H1 (cell line): ENCODE data around the gene AGR3. TPM values are rescaled to one million over a fixed set of nuclear protein-coding genes. Genes with fewer than 3 reads are reported as not detected.

Experiments
- CTCF ChIA-PET: fragments of 300-600 bp; sonication (Branson Sonifier 250); formaldehyde crosslinking; loops from one replicate; lab custom pipeline; 2021; ENCODE audit not compliant: partially characterized antibody; lab: Charles Lee
- POLR2A ChIA-PET: fragments of 300-600 bp; sonication (Branson Sonifier 250); formaldehyde crosslinking; loops from one replicate; lab custom pipeline; 2021; ENCODE audit warnings: inconsistent platforms; ENCODE audit not compliant: partially characterized antibody; lab: Charles Lee
- DNase-seq, 2 experiments: peaks; one replicate each; pipeline versions ENCODE4 v3.0.0 to v3.0.0-alpha.2; 2010 to 2022; ENCODE audit warnings: low spot score in 2 of 2, low read depth in 1 of 2, mixed read lengths in 1 of 2
- FAIRE-seq: peaks from 2 replicates; lab custom pipeline; 2011; peaks lifted over from hg19 to GRCh38; lab: Jason Lieb, UNC
- H2AFZ ChIP-seq: 2 replicates; pipeline ENCODE4 v1.8.1; 2012; ENCODE audit warnings: low read length, inconsistent platforms
- H2AK5ac ChIP-seq: 2 replicates; pipeline ENCODE4 v1.6.1; 2013; ENCODE audit warnings: low read depth, low read length
- H2BK120ac ChIP-seq: replicated peaks from 2 replicates; pipeline ENCODE3; 2013; ENCODE audit warnings: low read depth, low read length, inconsistent platforms
- H2BK12ac ChIP-seq: 2 replicates; pipeline ENCODE4 v1.6.1; 2013; ENCODE audit warnings: low read depth, low read length
- H2BK15ac ChIP-seq: 2 replicates; pipeline ENCODE4 v1.6.1; 2013; ENCODE audit warnings: low read length
- H2BK20ac ChIP-seq: 2 replicates; pipeline ENCODE4 v1.6.1; 2013; ENCODE audit warnings: low read length
- H2BK5ac ChIP-seq: 2 replicates; pipeline ENCODE4 v1.6.1; 2013; ENCODE audit warnings: low read depth, low read length
- H3K14ac ChIP-seq: 2 replicates; pipeline ENCODE4 v1.6.1; 2013; ENCODE audit warnings: inconsistent platforms; ENCODE audit not compliant: insufficient read length
- H3K18ac ChIP-seq: 2 replicates; pipeline ENCODE4 v1.6.1; 2013; ENCODE audit warnings: low read length; ENCODE audit errors: extremely low read depth
- H3K23ac ChIP-seq: 2 replicates; pipeline ENCODE4 v1.6.1; 2013; ENCODE audit warnings: inconsistent platforms; ENCODE audit not compliant: insufficient read length
- H3K23me2 ChIP-seq: 2 replicates; pipeline ENCODE4 v1.6.1; 2013; ENCODE audit warnings: low read depth, low read length
- H3K27ac ChIP-seq: 2 replicates; pipeline ENCODE4 v1.6.1; 2011; ENCODE audit warnings: low read depth, low read length, inconsistent platforms
- H3K27me3 ChIP-seq, 4 experiments: replicated peaks in 1 of 4; 1 replicate in 1 of 4; 2 replicates in 3 of 4; pipeline versions ENCODE4 v1.6.1 to v1.8.1; 2011 to 2013; ENCODE audit warnings: low read length in 3 of 4, mild to moderate bottlenecking in 3 of 4, inconsistent platforms in 2 of 4, mixed read lengths in 2 of 4, moderate library complexity in 1 of 4; ENCODE audit not compliant: control insufficient read depth in 3 of 4, insufficient read depth in 3 of 4; ENCODE audit errors: extremely low read depth in 1 of 4
- H3K36me3 ChIP-seq, 4 experiments: 2 replicates each; pipeline versions ENCODE4 v1.6.1 to v1.8.1; 2011 to 2013; ENCODE audit warnings: mild to moderate bottlenecking in 4 of 4, low read length in 3 of 4, moderate library complexity in 2 of 4, control low read depth in 1 of 4, inconsistent platforms in 1 of 4; ENCODE audit not compliant: insufficient read depth in 4 of 4, control insufficient read depth in 2 of 4
- H3K4ac ChIP-seq: replicated peaks from 2 replicates; pipeline ENCODE3; 2013; ENCODE audit warnings: low read length, low read depth, mixed read lengths, inconsistent platforms; ENCODE audit not compliant: insufficient read length
- H3K4me1 ChIP-seq, 4 experiments: replicated peaks in 1 of 4; 1 replicate in 1 of 4; 2 replicates in 3 of 4; pipeline versions ENCODE4 v1.6.1 to v1.8.1; 2011 to 2013; ENCODE audit warnings: low read length in 3 of 4, inconsistent platforms in 2 of 4, mixed read lengths in 1 of 4; ENCODE audit not compliant: insufficient read depth in 4 of 4, control insufficient read depth in 3 of 4
- H3K4me2 ChIP-seq, 2 experiments: 2 replicates each; pipeline versions ENCODE4 v1.6.1 to v1.8.1; 2011 to 2013; ENCODE audit warnings: low read depth in 2 of 2, low read length in 2 of 2, control low read depth in 1 of 2, inconsistent platforms in 1 of 2, mild to moderate bottlenecking in 1 of 2; ENCODE audit not compliant: insufficient read depth in 1 of 2
- H3K4me3 ChIP-seq, 4 experiments: fragments of 200-600, 300-600 bp in 1 of 4; sonication (generic), shearing (Covaris generic), sonication (Bioruptor Twin) in 1 of 4; 2 replicates each; pipeline versions ENCODE4 v1.5.1 to v1.8.1; 2011 to 2016; ENCODE audit warnings: low read length in 4 of 4, low read depth in 3 of 4, control low read depth in 2 of 4, inconsistent platforms in 2 of 4, mild to moderate bottlenecking in 2 of 4, mixed read lengths in 1 of 4, moderate library complexity in 1 of 4; ENCODE audit not compliant: insufficient read depth in 2 of 4; ENCODE audit errors: extremely low read depth in 1 of 4
- H3K56ac ChIP-seq: replicated peaks from 2 replicates; pipeline ENCODE3; 2013; ENCODE audit warnings: low read depth, mild to moderate bottlenecking, mixed read lengths, low read length, inconsistent platforms; ENCODE audit not compliant: insufficient read length
- H3K79me1 ChIP-seq: 2 replicates; pipeline ENCODE4 v1.6.1; 2013; ENCODE audit warnings: low read depth, low read length, control low read depth
- H3K79me2 ChIP-seq, 2 experiments: 2 replicates each; pipeline versions ENCODE4 v1.6.1 to v1.8.1; 2012 to 2013; ENCODE audit warnings: low read length in 2 of 2, mild to moderate bottlenecking in 2 of 2, inconsistent platforms in 1 of 2; ENCODE audit not compliant: insufficient read depth in 2 of 2, control insufficient read depth in 1 of 2
- H3K9ac ChIP-seq, 4 experiments: replicated peaks in 1 of 4; 1 replicate in 1 of 4; 2 replicates in 3 of 4; pipeline versions ENCODE4 v1.6.1 to v1.8.1; 2011 to 2013; ENCODE audit warnings: low read depth in 3 of 4, low read length in 3 of 4, control low read depth in 2 of 4, mild to moderate bottlenecking in 2 of 4, moderate library complexity in 2 of 4, inconsistent platforms in 1 of 4; ENCODE audit errors: extremely low read depth in 1 of 4
- H3K9me3 ChIP-seq, 2 experiments: 2 replicates each; pipeline versions ENCODE4 v1.6.1 to v1.8.1; 2012 to 2013; ENCODE audit warnings: mild to moderate bottlenecking in 2 of 2, moderate library complexity in 2 of 2, control low read depth in 1 of 2, inconsistent platforms in 1 of 2, low read depth in 1 of 2, low read length in 1 of 2, mixed read lengths in 1 of 2; ENCODE audit not compliant: insufficient read depth in 2 of 2
- H4K20me1 ChIP-seq, 2 experiments: replicated peaks in 1 of 2; 2 replicates each; pipeline versions ENCODE3 to v1.8.1; 2011 to 2013; ENCODE audit warnings: inconsistent platforms in 2 of 2, low read length in 2 of 2, mild to moderate bottlenecking in 1 of 2; ENCODE audit not compliant: insufficient read depth in 2 of 2, control insufficient read depth in 1 of 2
- H4K5ac ChIP-seq: 2 replicates; pipeline ENCODE4 v1.6.1; 2013; ENCODE audit warnings: low read length, low read depth, mixed read lengths, inconsistent platforms; ENCODE audit not compliant: insufficient read length
- H4K8ac ChIP-seq: 2 replicates; pipeline ENCODE4 v1.8.0; 2013; ENCODE audit warnings: mild to moderate bottlenecking, moderate library complexity, low read length, inconsistent platforms; ENCODE audit not compliant: insufficient read depth; ENCODE audit errors: extremely low read depth
- H4K91ac ChIP-seq: replicated peaks from 2 replicates; pipeline ENCODE3; 2013; ENCODE audit warnings: low read length, mixed read lengths, inconsistent platforms; ENCODE audit not compliant: insufficient read length
- ATF2 ChIP-seq: IDR thresholded peaks from 2 replicates; pipeline ENCODE4 v1.6.1; 2012; ENCODE audit warnings: low read length, inconsistent platforms
- CEBPB ChIP-seq: IDR thresholded peaks from 2 replicates; pipeline ENCODE4 v1.6.1; 2012; ENCODE audit warnings: low read depth, low read length
- NRF1 ChIP-seq: IDR thresholded peaks from 2 replicates; pipeline ENCODE4 v1.6.1; 2011; ENCODE audit warnings: mild to moderate bottlenecking, low read depth, low read length, improper control_type of control experiment
- POLR2AphosphoS5 ChIP-seq: IDR thresholded peaks from 2 replicates; pipeline ENCODE4 v1.6.1; 2011; ENCODE audit warnings: low read depth, low read length
- RFX5 ChIP-seq: IDR thresholded peaks from 2 replicates; pipeline ENCODE4 v1.6.1; 2011; ENCODE audit warnings: low read depth, low read length, improper control_type of control experiment, borderline replicate concordance
- SIN3A ChIP-seq, 2 experiments: IDR thresholded peaks in 1 of 2; conservative IDR thresholded peaks in 1 of 2; 2 replicates each; pipeline ENCODE4 v1.6.1; 2011 to 2012; ENCODE audit warnings: low read length in 2 of 2, improper control_type of control experiment in 1 of 2, low read depth in 1 of 2, mild to moderate bottlenecking in 1 of 2
- WGBS, 2 experiments: shearing (Covaris generic) in 1 of 2; methylation state at CpG; one replicate each; pipeline versions ENCODE4 v1.1.6 to v1.1.7; 2013 to 2015; ENCODE audit warnings: low lambda C conversion rate in 2 of 2, mixed read lengths in 2 of 2, inconsistent platforms in 1 of 2, low coverage in 1 of 2, missing lambda C conversion rate in 1 of 2; ENCODE audit not compliant: insufficient replicate concordance in 2 of 2, insufficient coverage in 1 of 2, insufficient read length in 1 of 2; ENCODE audit errors: extremely low coverage in 1 of 2, missing lambda C conversion rate in 1 of 2; 5-methylcytosine and 5-hydroxymethylcytosine counted together
- polyA plus RNA-seq, 7 experiments: library from polyadenylated mRNA; depleted of rRNA in 3 of 7; stranded (reverse) in 5 of 7; unstranded in 2 of 7; fragments of >200 nt in 5 of 7; fragments of 200-250 nt in 2 of 7; gene quantifications; 1 replicate in 5 of 7; 2 replicates in 1 of 7; 4 replicates in 1 of 7; pipeline versions ENCODE4 v1.2.1 to v1.2.3, GENCODE V29; 2011 to 2013; ENCODE audit warnings: missing spikeins in 2 of 7, mixed read lengths in 2 of 7
- total RNA-seq: library from RNA; stranded (reverse); fragmentation: NEBNext Ultra II Directional; extraction: Animal tissue kit (Norgen Biotek cat#: 25700); gene quantifications from 2 replicates; pipeline ENCODE4 v1.2.1, GENCODE V29; 2021

AGR3 gene
- total and polyA plus RNA-seq, 2 of the 8 experiments (the other 6 are each of a cell fraction or from before 2014, with no cell fraction given), result not detected

GRCh38 chr7:16900209-16900768, 18.5 kb upstream of the AGR3 start:
- no peak for FAIRE-seq
- Histone ChIP-seq H3K4me3 (no peak overlapping the region), H3K14ac (no peak overlapping the region), H2BK15ac (no peak overlapping the region), H3K79me1 (no peaks in the 10 kb centered on the region), H2BK5ac (no peak overlapping the region), H2BK20ac (no peak overlapping the region), H2AFZ (no peak overlapping the region), H4K8ac (no peak overlapping the region), H2AK5ac (no peak overlapping the region), H4K20me1 (no peaks in the 10 kb centered on the region), H3K23me2 (no peaks in the 10 kb centered on the region), H3K27me3 (no peaks in the 10 kb centered on the region), H3K4me2 (no peak overlapping the region), H3K23ac (no peak overlapping the region), H2BK120ac (no peak overlapping the region), H2BK12ac (no peak overlapping the region), H4K5ac (no peak overlapping the region), H3K4me1 (peaks cover 0 to 3% (median under 1%) of the 10 kb centered on the region in 4 experiments; a peak in 2 of 7 replicates), H4K91ac (no peak overlapping the region), H3K9ac (no peak overlapping the region), H3K4ac (no peak overlapping the region), H3K27ac (no peak overlapping the region), H3K79me2 (no peaks in the 10 kb centered on the region), H3K56ac (no peak overlapping the region), H3K18ac (no peak overlapping the region), H3K36me3 (no peaks in the 10 kb centered on the region; a peak in 1 of 8 replicates), H3K9me3 (peaks cover 4 to 11% of the 10 kb centered on the region in 2 experiments; a peak in 2 of 4 replicates)
- 91% methylated on average over 4 of the region's 4 CpGs; no CpG with 5 or more reads in 1 of the 2 experiments for WGBS, 2 experiments
- TF ChIP-seq RFX5 (no peak), SIN3A (conservative IDR thresholded peaks at IDR 0.05 in 1 of 2, IDR thresholded peaks at IDR 0.05 in 1 of 2; ENCODE audit: low read depth in 1 of 2, low read length in 2 of 2) (no peak), ATF2 (no peak), CEBPB (peak; percentile 32; the same call in 1 of the 2 replicates), POLR2AphosphoS5 (no peak), NRF1 (no peak)
- DNase-seq, result no peak
- POLR2A ChIA-PET, result no interaction called here
- CTCF ChIA-PET, result interaction anchor here (0.8 to 3.0 kb wide), 4 partner anchors 9 to 98 kb away, joined by 4 to 14 read pairs (median 5); no protein-coding TSS in a partner anchor
